Liver (tissue), 9 donors: Measurements from ENCODE around the gene KNDC1. TPM values are rescaled to one million over a fixed set of nuclear protein-coding genes. Genes with fewer than 3 reads are reported as not detected.

Experiments
- DNase-seq: peaks from one replicate; pipeline ENCODE4 v3.0.0-alpha.2; 2017; ENCODE audit warnings: low spot score
- H3K27ac ChIP-seq, 2 donors: one replicate each; pipeline ENCODE4 v1.7.0; 2013; ENCODE audit warnings: inconsistent platforms in 2 of 2, low read length in 2 of 2, control low read depth in 1 of 2, low read depth in 1 of 2, mild to moderate bottlenecking in 1 of 2
- H3K27me3 ChIP-seq, 4 donors: one replicate each; pipeline versions ENCODE4 v1.6.1 to v1.7.0; 2013; ENCODE audit warnings: low read length in 3 of 4, inconsistent platforms in 1 of 4, mild to moderate bottlenecking in 1 of 4, moderate library complexity in 1 of 4; ENCODE audit not compliant: control insufficient read depth in 4 of 4, insufficient read depth in 4 of 4
- H3K36me3 ChIP-seq, 4 donors: one replicate each; pipeline versions ENCODE4 v1.6.1 to v1.7.0; 2013; ENCODE audit warnings: low read length in 3 of 4, mild to moderate bottlenecking in 3 of 4, low read depth in 1 of 4, moderate library complexity in 1 of 4; ENCODE audit not compliant: control insufficient read depth in 4 of 4, insufficient read depth in 3 of 4
- H3K4me1 ChIP-seq, 4 donors: one replicate each; pipeline versions ENCODE4 v1.6.1 to v1.7.0; 2013; ENCODE audit warnings: low read length in 3 of 4, mild to moderate bottlenecking in 3 of 4, moderate library complexity in 1 of 4; ENCODE audit not compliant: control insufficient read depth in 4 of 4, insufficient read depth in 4 of 4
- H3K4me3 ChIP-seq, 3 donors: one replicate each; pipeline versions ENCODE4 v1.6.1 to v1.7.0; 2013; ENCODE audit warnings: low read length in 3 of 3, control low read depth in 1 of 3, low read depth in 1 of 3, mild to moderate bottlenecking in 1 of 3
- H3K9ac ChIP-seq, 2 donors: one replicate each; pipeline ENCODE4 v1.7.0; 2013; ENCODE audit warnings: low read length in 2 of 2, mild to moderate bottlenecking in 2 of 2, moderate library complexity in 2 of 2, control low read depth in 1 of 2, low read depth in 1 of 2
- H3K9me3 ChIP-seq, 4 donors: one replicate each; pipeline versions ENCODE4 v1.6.1 to v1.7.0; 2013; ENCODE audit warnings: low read length in 3 of 4; ENCODE audit not compliant: control insufficient read depth in 4 of 4
- FOXA1 ChIP-seq: IDR thresholded peaks from 2 replicates; pipeline ENCODE4 v1.6.1; 2016; ENCODE audit warnings: antibody characterized with exemption
- HNF4A ChIP-seq, 2 donors: conservative IDR thresholded peaks; 2 replicates each; pipeline ENCODE4 v1.6.1; 2016; ENCODE audit warnings: antibody characterized with exemption in 2 of 2, mild to moderate bottlenecking in 2 of 2
- HNF4G ChIP-seq: IDR thresholded peaks from 2 replicates; pipeline ENCODE4 v1.6.1; 2016; ENCODE audit warnings: antibody characterized with exemption
- TAF1 ChIP-seq: conservative IDR thresholded peaks from 2 replicates; pipeline ENCODE4 v1.6.1; 2016; ENCODE audit warnings: antibody characterized with exemption, mild to moderate bottlenecking
- YY1 ChIP-seq: IDR thresholded peaks from 2 replicates; pipeline ENCODE4 v1.6.1; 2016; ENCODE audit warnings: antibody characterized with exemption, mild to moderate bottlenecking
- WGBS: extraction: QIAGEN DNeasy Blood & Tissue Kit; methylation state at CpG from one replicate; pipeline ENCODE4 v1.1.7; 2013; 5-methylcytosine and 5-hydroxymethylcytosine counted together
- polyA plus RNA-seq, 2 donors: library from polyadenylated mRNA; stranded (reverse) in 1 of 2; unstranded in 1 of 2; fragments of 200-250 nt in 1 of 2; fragments of >200 nt in 1 of 2; fragmentation: Nextera tagmentation in 1 of 2; extraction: Ambion mirVana in 1 of 2; gene quantifications; one replicate each; pipeline versions ENCODE4 v1.2.1 to v1.2.3, GENCODE V29; 2013 to 2015
- total RNA-seq, 2 donors: library from RNA; depleted of rRNA; stranded (reverse); fragments of >200 nt; gene quantifications; one replicate each; pipeline ENCODE4 v1.2.3, GENCODE V29; 2014
- TF ChIP-seq, protein P1 (sequence below): IDR thresholded peaks from 2 replicates; pipeline ENCODE4 v1.6.1; 2016; ENCODE audit warnings: antibody characterized with exemption
- TF ChIP-seq, protein P2 (sequence below): fragments of 150-350 bp; IDR thresholded peaks from 2 replicates; pipeline ENCODE4 v1.5.1; 2017; ENCODE audit warnings: improper control_type of control experiment, low read depth, low read length; ENCODE audit not compliant: missing input control
- TF ChIP-seq, protein P3 (sequence below): IDR thresholded peaks from 2 replicates; pipeline ENCODE4 v1.6.1; 2016; ENCODE audit warnings: antibody characterized with exemption, mild to moderate bottlenecking
- TF ChIP-seq, protein P4 (sequence below): IDR thresholded peaks from 2 replicates; pipeline ENCODE4 v1.6.1; 2016; ENCODE audit warnings: antibody characterized with exemption
- donor health status: healthy.
- donor health status: healthy.
- donor health status: healthy.
- donor health status: healthy.
- donor health status: healthy.

The KNDC1 gene
- total and polyA plus RNA-seq, 4 donors, result 0.53 to 12.9 (median 4.3) TPM

DNA sequence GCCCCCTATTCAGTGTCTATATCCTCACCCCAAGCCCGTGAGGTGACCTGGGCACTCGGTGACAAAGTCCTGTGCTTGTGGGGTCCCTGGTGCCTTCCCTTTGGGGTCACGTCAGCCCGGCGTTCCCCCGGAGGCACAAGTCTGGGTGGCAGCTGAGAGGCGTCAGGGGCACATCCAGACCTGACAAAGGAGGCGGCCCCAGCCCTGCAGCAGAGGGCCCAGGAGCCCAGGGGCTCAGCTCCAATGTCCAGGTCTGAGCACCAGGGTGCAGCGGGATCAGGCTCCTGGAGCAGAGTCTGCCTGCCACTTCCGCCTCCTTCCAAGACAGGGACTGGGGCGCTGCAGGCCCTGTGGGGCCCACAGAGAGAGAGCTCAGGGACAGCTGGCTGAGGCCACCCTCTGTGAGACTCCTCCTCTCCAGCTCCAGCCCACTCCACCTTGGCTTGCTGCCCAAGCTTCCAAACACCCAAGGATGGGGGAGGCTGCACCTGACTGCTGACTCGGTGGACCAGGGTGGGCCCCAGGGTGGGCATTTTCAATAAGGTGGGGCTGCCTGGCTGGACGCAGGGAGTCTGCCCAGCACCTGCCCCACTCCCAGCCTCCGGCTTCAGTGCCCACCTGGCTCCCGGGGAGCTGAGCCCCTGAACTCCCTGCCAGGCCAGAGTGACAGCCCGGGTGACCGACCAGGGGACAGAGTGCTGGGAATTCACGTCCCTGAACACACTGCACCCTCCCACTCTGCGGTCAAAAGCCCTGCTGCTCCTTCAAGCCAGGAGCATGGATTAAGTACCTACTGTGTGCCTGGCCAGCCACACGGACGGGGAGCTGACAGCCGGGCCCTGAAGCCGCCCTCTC lies 1.0 kb upstream of the KNDC1 start:
- TF ChIP-seq HNF4G (no peak), HNF4A (conservative IDR thresholded peaks at IDR 0.05) (no peak), FOXA1 (no peak)
- TF ChIP-seq, protein P1, sequence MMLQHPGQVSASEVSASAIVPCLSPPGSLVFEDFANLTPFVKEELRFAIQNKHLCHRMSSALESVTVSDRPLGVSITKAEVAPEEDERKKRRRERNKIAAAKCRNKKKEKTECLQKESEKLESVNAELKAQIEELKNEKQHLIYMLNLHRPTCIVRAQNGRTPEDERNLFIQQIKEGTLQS, result no peak
- TF ChIP-seq, protein P2, sequence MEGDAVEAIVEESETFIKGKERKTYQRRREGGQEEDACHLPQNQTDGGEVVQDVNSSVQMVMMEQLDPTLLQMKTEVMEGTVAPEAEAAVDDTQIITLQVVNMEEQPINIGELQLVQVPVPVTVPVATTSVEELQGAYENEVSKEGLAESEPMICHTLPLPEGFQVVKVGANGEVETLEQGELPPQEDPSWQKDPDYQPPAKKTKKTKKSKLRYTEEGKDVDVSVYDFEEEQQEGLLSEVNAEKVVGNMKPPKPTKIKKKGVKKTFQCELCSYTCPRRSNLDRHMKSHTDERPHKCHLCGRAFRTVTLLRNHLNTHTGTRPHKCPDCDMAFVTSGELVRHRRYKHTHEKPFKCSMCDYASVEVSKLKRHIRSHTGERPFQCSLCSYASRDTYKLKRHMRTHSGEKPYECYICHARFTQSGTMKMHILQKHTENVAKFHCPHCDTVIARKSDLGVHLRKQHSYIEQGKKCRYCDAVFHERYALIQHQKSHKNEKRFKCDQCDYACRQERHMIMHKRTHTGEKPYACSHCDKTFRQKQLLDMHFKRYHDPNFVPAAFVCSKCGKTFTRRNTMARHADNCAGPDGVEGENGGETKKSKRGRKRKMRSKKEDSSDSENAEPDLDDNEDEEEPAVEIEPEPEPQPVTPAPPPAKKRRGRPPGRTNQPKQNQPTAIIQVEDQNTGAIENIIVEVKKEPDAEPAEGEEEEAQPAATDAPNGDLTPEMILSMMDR, result no peak
- TF ChIP-seq, protein P3, sequence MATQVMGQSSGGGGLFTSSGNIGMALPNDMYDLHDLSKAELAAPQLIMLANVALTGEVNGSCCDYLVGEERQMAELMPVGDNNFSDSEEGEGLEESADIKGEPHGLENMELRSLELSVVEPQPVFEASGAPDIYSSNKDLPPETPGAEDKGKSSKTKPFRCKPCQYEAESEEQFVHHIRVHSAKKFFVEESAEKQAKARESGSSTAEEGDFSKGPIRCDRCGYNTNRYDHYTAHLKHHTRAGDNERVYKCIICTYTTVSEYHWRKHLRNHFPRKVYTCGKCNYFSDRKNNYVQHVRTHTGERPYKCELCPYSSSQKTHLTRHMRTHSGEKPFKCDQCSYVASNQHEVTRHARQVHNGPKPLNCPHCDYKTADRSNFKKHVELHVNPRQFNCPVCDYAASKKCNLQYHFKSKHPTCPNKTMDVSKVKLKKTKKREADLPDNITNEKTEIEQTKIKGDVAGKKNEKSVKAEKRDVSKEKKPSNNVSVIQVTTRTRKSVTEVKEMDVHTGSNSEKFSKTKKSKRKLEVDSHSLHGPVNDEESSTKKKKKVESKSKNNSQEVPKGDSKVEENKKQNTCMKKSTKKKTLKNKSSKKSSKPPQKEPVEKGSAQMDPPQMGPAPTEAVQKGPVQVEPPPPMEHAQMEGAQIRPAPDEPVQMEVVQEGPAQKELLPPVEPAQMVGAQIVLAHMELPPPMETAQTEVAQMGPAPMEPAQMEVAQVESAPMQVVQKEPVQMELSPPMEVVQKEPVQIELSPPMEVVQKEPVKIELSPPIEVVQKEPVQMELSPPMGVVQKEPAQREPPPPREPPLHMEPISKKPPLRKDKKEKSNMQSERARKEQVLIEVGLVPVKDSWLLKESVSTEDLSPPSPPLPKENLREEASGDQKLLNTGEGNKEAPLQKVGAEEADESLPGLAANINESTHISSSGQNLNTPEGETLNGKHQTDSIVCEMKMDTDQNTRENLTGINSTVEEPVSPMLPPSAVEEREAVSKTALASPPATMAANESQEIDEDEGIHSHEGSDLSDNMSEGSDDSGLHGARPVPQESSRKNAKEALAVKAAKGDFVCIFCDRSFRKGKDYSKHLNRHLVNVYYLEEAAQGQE, result no peak
- Histone ChIP-seq H3K4me3 (peak overlapping the region in 1 of 3 donors; percentile 79), H3K9ac (no peak overlapping the region), H3K9me3 (no peaks in the 10 kb centered on the region), H3K4me1 (peaks cover 0 to 28% (median 20%) of the 10 kb centered on the region in 4 donors), H3K27ac (no peak overlapping the region), H3K36me3 (no peaks in the 10 kb centered on the region), H3K27me3 (no peaks in the 10 kb centered on the region)
- no peak for DNase-seq
- WGBS, result 53% methylated on average over 23 of the region's 23 CpGs

DNA sequence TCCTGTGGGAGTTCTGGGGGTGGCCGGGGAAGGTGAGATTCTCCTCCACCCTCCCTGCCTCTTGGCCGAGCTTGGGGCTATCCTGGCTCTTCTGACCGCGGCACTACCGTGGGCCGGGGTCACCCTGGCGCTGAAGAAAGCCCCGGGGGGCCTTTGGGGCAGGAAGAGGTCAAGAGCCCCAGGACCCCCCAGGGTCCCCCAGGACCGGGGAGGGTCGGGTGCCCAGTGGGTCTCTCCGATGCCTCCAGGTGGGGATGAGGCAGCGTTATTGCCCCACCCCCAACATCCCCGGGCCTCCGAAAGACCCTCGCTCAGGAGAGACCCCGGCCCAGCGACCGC lies 439 bp upstream of the KNDC1 start:
- H3K9ac ChIP-seq, result no peak overlapping the region
- DNase-seq, result no peak
- H3K4me1 ChIP-seq, result peaks cover 0 to 28% (median 20%) of the 10 kb centered on the region in 4 donors
- H3K27ac ChIP-seq, result no peak overlapping the region
- no peaks in the 10 kb centered on the region for H3K9me3 ChIP-seq
- H3K36me3 ChIP-seq, result no peaks in the 10 kb centered on the region
- peak overlapping the region in 1 of 3 donors; percentile 79 for H3K4me3 ChIP-seq
- H3K27me3 ChIP-seq, result no peaks in the 10 kb centered on the region
- 12% methylated on average over 18 of the region's 18 CpGs for WGBS
- TF ChIP-seq, protein P1, result no peak
- TF ChIP-seq, protein P4, sequence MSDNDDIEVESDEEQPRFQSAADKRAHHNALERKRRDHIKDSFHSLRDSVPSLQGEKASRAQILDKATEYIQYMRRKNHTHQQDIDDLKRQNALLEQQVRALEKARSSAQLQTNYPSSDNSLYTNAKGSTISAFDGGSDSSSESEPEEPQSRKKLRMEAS, result no peak
- TF ChIP-seq TAF1, result no peak
- TF ChIP-seq, protein P3, result no peak
- TF ChIP-seq HNF4A (conservative IDR thresholded peaks at IDR 0.05), result no peak
- no peak for TF ChIP-seq FOXA1
- TF ChIP-seq YY1, result no peak
